GM04504 (cell line): Measurements from ENCODE around the gene FGGY.
"Not testable (repeated sequence)": the region's sequence is repeated elsewhere in the genome, so short reads cannot be mapped to it uniquely, and the experiment has no call there.

Experiments used
- DNase-seq: peaks from one replicate; pipeline ENCODE4 v3.0.0-alpha.2; 2012; ENCODE audit warnings: low read depth

The FGGY gene

DNA sequence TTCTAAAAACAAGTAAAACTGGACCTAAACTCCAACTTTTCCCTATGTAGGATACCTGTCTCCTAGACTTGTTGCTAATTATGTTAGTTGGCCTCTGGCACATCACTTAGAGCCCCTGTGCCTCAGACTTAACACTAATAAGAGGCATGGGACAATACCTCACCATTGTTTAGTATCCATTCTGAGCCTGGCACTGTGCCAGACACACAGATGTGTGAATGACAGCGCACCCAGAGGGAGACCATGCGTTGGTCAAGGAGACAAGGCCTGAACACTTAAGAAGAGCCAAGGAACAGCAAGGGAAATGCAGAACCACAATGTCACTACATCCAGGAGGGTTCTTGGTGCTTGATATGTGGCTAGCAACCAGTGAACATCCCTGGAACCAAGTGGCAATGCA lies 189.1 kb downstream of the FGGY start:
- DNase-seq, result no peak

DNA sequence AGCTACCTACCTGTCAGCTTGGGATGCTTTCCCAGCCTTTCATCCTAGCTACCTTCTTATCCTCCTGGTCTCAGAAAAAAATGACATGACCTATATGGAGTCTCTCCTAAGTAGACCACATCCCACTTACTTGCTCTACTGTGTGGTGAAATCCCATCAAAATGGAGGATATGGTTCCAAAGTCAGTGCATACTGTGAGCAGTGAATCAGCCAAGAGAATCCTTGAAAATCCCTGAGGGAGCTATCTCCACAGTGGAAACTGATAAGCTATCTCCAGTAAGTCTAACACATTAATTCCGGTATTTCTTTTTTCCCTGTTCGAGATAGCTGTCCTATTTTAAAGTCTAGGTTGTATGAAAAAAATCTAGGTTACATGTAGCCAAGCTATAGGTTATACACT lies 189.7 kb downstream of the FGGY start:
- DNase-seq, result no peak

DNA sequence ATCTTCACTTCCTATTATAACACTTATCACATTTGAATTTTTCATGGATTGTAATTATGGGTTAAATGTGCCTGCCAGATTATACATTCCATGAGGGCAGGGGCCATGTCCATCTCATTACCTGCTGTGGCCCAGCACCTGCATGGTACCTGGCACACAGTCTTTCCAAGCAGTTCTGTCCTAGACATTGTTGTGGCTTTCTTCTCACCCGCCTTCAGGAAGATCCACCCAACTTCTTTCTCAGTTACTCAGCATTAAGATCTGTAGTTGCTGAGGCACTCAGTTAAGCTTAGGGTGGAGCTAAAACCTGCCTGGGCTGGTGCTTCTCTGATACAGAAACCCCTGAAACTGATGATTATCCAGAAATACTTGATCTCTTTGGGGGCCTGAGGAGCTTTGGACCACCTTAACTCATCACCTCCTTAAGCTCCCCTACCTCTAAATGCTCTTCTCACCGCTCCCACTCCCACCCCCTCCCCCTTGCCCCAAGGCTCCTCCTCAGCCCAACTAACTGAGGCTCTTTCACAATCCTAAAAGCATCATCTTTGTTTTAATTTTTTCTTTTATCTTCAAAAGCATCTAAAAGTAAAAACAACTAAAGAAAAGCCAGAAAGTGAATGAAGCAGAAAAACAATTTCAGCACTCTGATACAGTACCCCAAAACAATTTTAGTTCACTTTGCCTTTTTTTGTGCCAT lies 190.6 kb downstream of the FGGY start:
- no peak for DNase-seq

DNA sequence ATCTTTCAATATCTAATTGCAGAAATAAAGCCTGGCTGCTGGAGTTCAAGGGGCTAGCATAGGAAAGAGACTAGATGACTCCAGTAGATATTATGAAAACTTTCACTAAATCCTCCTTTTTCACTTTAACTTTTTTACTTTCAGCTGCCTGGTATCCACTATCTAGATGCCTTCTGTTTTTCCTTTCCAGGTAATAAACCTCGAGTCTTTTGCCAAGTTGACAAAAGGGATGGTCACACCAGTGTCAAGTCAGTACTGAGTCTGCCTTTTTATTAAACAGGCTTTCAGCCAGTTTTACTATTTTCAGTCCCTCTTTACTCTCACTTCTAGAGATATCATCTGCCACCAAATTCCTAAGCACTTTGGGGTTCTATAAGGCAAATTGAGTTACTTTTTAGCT lies 195.6 kb downstream of the FGGY start:
- no peak for DNase-seq

DNA sequence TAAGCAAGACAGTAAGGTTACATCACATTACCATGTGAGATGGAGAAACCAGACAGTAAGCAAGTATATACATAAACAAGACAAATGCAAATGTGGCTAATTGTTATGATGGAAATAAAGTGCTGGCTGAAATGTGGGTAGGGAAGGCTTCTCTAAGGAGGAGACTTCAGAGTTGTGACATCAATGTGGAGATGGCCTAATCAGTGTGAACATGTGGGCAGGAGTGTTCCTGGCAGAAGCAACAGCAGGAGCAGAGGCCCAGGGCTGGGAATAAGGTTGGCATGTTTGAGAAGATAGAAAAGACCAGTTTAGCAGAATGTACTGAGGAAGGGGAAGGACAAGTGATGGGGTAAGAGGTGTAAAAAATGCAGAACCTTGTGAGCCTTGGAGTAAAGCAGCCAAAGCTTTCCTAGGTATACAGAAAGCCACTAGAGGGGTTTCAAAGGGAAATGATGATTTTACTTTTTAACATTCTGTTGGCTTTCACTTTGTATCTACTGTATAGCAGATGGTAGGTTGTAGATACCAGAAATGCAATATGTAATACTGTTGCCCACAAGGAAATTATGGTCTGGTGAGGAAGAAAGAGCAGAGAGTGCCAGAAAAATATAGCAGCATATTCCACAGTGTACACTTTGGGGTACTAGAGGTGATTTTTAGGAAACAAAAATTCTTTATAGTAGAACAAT lies 197.4 kb downstream of the FGGY start:
- DNase-seq, result no peak

DNA sequence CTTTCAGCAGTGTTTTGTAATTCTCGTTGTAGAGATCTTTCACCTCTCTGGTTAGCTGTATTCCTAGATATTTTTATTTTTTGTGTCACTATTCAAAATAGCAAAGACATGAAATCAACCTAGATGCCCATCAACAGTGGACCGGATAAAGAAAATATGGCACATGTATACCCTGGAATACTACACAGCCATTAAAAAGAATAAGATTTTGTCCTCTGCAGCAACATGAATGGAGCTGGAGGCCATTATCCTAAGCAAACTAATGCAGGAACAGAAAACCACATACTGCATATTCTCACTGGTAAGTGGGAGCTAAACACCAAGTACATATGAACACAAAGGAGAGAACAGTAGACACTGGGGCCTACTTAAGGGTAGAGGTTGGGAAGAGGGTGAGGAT lies 199.3 kb downstream of the FGGY start:
- not testable (repeated sequence) for DNase-seq

DNA sequence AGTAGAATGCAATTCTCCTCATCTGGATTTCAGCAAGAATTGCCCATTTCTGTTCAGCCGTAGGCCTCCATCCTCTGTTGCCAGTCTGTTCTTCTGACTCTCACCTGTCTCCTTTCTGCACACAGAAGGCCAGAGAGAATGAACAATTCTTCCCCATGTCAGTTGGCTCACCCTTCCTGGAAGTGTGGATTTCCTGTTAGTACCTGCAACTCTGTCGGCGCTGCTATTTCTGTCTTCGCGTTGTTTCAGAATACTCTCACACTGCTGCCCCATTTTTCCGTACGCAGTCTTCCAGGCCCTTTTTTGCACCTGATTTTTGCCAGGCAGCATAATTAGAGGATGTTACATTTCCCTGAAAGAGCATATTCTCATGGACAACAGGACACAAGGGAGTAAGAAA lies 200.7 kb downstream of the FGGY start:
- DNase-seq, result no peak

DNA sequence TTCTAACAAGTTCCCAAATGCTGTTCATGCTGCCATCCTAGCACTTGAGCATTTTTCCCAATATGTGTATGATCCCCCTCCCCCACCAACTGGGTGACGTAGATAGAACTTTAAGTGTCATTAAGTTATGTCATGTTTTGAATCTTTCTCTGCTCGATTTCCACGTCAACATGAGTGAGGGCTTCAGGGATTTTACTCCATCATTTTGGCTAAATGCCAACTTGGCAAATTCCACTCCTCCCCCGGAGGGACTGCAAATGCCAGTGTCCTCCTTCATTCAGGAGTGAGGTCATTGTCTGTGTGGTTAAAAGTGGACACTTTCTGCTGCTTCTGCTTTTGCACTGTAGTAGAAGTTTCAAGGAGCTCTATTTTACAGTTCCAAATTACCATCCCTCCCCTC lies 201.7 kb downstream of the FGGY start:
- no peak for DNase-seq

DNA sequence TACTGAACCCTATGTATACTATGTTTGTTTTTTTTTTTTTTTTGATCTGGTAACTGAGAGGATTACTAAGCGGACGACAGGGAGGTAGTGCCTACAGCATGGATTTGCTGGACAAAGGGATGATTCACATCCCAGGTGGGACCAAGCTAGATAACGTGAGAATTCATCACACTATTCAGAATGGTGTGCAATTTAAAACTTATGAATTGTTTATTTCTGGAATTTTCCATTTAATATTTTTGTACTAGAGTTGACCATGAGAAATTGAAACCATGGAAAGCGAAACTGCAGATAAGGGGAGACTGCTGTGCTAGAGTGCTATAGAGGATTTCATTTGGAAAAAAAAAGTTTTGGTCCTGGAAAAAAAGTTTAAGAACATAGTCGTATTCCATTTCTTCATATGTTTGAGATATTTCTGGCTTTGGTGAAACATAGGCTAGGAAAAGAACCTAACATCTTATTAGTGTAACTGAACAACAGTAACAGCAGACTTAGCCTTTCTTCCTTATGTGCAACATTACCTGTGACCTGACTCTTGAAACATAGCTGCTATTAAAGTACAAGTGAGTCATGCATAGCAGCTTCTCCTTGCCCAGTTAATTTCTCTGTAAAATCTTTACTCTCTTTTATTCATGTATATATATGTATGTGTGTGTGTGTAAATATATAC lies 202.5 kb downstream of the FGGY start:
- DNase-seq, result no peak

DNA sequence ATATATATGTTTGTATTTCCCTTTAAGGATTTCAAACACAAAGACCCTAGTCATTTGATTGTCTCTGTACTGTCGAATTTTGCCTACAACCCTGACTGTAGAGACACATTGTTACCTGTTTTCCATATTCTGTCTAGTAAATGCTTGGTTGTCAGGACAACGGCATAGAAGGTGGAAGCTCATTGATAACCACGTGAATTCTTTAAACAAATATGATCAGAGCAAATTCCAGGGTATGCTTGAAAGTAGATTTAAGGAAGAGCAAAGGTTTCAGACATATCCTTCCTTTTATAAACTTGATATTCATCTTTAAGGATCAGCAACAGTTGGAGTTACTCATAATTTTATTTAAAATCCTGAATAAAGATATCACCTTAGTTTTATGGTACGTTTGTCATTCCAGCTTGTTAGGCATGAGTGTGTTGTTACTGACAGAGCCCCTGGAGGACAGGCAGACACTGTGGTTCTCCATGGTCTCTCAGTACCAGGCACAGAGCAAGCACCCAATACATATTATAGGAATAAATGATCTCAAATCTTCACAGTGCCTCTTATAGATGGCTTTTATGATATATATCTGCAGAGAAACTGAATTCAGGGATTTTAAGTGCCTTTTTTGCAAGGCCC lies 203.2 kb downstream of the FGGY start:
- no peak for DNase-seq

DNA sequence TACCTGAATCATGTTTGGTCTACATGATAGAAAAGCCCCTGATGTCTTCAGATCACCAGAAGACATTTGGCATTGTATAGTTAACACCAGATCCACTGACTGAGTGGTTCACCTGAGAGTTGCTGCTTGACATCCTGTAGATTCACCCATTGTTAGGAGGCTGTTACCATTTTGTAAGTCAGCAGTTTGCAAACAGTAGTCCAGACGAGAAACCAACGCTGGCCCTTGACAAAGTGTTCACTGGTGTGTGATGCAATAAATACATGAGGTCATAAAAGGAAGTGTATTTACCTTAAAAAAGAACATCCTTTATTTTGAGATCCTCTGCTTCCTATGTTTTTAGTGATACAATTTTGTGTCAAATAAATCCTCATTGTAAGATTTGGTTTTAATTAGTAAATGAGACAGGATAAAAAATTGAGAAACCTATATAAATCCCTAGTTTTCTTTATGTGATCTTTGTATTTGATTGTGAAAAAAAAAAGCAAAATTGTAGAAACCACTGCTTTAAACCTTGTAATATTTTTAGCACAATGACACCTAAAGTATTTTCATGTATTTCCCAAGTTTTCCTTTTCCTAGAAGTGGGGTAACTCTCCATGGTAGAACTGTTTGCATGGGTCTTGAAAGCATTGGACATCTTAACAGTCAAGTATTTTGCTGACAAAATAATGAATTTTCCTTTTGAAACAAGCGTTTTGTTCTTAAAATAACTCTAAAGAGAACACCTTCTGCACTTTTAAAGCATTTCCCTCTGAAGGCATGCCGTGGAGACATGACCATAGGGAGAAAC lies 204.3 kb downstream of the FGGY start:
- no peak for DNase-seq

DNA sequence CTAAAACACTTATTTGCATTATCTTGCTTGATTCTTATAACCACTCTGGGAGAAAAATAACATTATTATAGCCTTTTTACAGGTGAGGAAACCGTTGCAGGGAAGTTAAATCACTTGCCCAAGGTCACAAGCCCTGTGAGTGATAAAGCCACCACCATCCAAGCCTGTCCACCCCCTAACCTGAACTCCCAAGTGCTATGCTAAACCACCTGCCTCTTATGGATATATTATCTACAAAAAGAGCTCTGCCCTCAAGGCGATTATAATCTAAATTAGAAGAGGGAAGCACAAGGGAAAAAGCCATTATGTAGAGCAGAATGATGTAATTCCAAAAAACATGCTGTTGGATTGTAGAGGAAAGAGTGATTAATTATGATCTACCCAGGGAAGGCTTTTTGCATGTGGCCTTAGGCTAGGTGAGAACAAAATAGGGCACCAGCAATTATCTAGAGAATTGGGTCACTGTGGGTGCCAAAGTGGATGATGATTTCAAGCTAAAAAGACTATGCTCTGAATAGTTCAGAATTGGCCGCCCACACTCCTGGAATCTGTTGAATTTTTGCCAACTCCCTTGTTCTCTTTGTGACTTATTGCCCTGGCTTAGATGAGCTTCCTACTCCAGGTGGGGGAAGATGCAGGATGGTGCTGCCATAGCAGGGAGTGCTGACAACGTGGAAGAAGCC lies 205.3 kb downstream of the FGGY start:
- DNase-seq, result no peak

DNA sequence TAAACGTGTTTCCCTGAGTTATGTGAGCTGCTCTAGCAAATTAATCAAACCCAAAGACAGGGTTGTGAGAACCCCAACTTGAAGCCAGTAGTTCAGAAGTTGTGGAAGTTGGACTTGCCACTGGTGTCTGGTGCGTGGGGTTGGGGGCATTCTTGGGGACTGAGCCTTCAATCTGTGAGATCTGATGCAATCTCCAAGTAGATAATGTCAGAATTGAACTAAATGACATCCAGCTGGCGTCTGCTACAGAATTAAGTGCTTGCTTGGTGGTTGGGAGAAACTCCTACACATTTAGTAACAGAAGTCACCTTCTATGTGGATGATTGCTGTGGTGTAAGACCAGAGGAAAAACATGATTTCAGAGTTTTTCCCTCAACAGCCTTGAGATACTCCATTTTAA lies 207.4 kb downstream of the FGGY start:
- DNase-seq, result no peak

DNA sequence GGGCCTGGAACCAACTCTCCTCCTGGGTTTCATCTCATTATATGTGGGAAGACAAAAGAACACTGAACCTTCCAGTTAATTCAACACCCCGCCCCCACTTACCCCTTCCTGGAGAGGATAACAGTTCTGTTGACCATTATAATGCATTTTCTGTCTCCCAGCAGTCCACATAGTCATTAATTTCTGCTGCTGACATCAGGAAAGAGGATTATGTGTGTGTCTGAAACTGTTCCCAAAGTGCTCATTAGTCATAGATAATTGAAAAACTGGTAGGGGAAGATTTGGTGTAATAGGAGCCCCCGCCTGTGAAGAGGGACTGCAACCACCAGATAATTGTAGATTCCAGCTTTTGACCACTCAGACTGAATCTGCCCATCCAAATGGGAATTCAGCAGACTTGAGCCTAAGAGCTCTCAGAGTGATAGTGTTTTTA lies 208.7 kb downstream of the FGGY start:
- no peak for DNase-seq

DNA sequence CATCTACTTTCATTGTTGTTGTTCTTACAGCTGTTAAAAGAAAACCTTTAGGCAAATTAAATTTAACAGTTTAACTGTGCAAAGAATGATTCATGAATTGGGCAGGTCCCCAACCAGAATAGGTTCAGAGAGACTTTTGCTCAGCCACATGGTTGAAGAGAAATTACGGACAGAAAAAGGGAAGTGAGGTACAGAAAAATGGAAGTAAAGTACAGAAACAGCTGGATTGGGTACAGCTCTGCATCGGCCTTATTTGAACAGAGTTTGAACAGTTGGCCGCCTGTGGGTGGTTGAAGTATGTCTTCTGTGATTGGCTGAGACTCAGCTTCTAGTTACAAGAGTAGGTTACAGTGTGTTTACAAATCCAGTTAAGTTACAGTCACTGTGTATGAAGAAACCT lies 210.1 kb downstream of the FGGY start:
- peak; percentile 38 for DNase-seq

DNA sequence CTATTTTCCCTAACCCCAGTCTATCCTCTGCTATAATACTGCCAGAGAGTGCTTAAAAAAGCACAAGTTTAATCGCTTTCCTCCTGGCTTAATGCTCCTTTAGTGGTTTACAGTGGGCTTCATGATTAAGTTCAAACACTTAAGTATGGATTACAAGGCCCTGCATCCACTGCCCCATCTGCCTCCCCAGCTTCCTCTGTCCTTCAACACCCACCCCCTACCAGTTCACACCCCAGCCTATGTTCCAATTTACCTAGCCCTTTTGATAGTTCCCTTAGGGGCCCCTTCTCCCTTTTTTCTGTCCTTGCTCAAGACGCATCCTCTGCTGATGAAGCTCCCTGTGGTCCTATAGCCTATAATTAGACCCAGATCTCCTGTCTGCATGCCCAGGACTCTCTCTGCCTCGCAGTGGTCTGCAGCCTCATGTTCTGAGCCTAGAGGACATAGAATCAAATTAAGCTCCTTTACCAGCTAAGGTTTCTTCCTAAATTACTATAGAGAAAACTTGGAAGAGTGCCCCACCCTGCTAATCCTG lies 212.5 kb downstream of the FGGY start:
- no peak for DNase-seq

DNA sequence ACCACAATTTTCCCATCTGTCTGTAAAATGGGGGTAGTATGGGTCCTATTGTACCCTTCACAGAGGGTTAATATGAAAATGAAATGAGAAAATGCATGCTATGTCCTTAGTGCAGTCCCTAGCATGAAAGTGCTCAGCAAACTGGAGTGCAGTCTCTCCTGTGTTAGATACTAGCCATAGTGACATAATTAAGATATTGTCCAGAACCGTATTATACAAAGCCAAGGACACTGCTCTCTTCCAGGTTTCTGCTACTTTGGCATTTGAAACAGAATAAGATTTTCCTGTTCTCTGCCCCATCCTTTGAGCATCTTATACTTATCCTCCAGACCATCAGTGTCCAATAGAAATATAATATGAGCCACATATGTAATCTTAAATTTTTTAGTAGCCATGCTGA lies 213.4 kb downstream of the FGGY start:
- no peak for DNase-seq

DNA sequence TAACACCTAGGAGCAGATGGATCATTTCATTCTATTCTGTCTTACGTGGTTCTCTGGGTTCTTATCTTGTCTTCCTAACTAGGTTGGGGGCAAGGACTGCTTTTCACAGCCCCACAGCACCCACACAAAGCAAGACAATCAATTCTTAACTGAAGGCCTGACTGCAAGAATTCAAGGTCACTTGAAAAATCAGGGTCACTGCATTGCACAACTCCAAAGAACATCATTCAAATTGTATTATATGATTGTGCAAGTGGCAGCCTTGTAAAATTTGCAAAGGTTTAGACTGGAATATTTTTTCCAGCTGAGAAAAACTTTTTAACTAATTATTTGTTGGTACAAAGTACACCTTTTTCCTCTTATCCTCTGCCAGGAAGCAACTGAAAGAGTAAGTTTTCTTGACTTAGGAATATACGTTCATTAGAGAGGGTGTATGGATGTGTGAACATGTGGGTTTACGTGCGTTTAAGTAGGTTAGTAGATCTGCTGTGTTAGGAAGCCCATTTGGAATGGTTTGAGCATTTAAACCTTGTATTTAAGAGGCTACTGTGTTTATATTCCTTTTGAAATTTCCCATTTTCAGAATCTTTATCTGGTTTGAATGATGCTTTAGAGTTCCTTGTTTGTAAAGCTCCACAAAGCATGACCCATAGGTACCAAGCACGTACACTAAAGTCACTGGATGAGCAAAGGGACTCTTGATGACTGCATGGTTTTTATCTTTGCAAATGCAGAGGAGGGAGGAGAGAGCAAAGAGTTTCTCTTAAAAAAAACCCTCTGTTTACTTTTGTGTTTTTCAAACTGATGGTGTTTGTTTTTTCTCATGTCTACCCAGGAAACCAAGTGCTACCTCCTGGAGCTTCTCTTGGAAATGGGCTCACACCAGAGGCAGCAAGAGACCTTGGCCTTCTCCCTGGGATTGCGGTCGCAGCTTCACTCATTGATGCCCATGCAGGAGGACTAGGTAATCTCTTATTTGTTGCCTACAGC lies 214.9 kb downstream of the FGGY start:
- DNase-seq, result no peak

DNA sequence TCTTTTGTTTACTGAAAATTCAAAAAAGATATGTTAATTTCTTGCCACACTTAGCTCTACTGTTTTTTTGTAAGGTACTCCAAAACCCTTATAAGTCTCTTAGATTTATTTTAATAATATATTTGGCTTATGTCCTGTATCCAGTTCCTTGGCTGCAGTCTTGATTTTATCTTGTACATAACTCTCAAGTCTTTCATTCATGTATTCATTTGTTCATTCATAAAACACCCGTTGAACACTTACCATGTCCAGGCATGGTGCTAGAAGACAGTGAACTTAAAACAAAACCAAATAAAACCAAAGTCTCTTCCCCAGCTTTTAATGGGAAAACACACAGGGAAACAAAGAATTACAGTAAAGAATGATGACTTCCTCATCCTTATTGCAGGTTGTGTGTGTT lies 215.8 kb downstream of the FGGY start:
- DNase-seq, result no peak
